B cell (primary cell): ENCODE measurements around the gene MAP7D3. TPM values are rescaled to one million over a fixed set of nuclear protein-coding genes. Genes with fewer than 3 reads are reported as not detected.

ENCODE experiments used
- ATAC-seq: fragments of 200-7000 bp; cut with Tn5 transposase; one replicate; pipeline ENCODE4 v1.10.0; 2021; ENCODE audit warnings: low read depth, mild to moderate bottlenecking, moderate number of reproducible peaks, moderate library complexity
- CTCF ChIA-PET: fragments of 350-600 bp; sonication (Branson Sonifier 250); formaldehyde crosslinking; loops from one replicate; lab custom pipeline; 2021; ENCODE audit warnings: antibody characterized with exemption, inconsistent platforms; lab: Charles Lee
- POLR2A ChIA-PET: fragments of 350-600 bp; sonication (Branson Sonifier 250); formaldehyde crosslinking; loops from one replicate; lab custom pipeline; 2021; ENCODE audit warnings: antibody characterized with exemption; lab: Charles Lee
- DNase-seq: peaks from one replicate; pipeline ENCODE4 v3.0.0; 2013
- H2AFZ ChIP-seq: 2 replicates; pipeline ENCODE4 v1.6.1; 2012; ENCODE audit warnings: mild to moderate bottlenecking, low read depth, low read length; ENCODE audit not compliant: insufficient read depth, poor library complexity, severe bottlenecking
- H3K27ac ChIP-seq, 2 donors: 1 replicate in 1 of 2; 2 replicates in 1 of 2; pipeline ENCODE4 v1.5.1; 2012 to 2013; ENCODE audit warnings: low read length in 2 of 2, mild to moderate bottlenecking in 2 of 2, moderate library complexity in 1 of 2
- H3K27me3 ChIP-seq, 4 experiments: fragments of 200-600 bp in 1 of 4; sonication (generic) in 1 of 4; replicated peaks in 1 of 4; 1 replicate in 2 of 4; 2 replicates in 2 of 4; pipeline versions ENCODE4 v1.6.1 to v1.7.0; 2013 to 2016; ENCODE audit warnings: low read length in 3 of 4, mild to moderate bottlenecking in 2 of 4, mixed read lengths in 1 of 4, moderate library complexity in 1 of 4; ENCODE audit not compliant: insufficient read depth in 4 of 4, control insufficient read depth in 3 of 4; ENCODE audit errors: control extremely low read depth in 1 of 4
- H3K36me3 ChIP-seq, 2 experiments: replicated peaks in 1 of 2; 1 replicate in 1 of 2; 2 replicates in 1 of 2; pipeline versions ENCODE4 v1.6.1 to v1.7.1; 2013; ENCODE audit warnings: low read length in 1 of 2; ENCODE audit not compliant: insufficient read depth in 2 of 2, control insufficient read depth in 1 of 2; ENCODE audit errors: control extremely low read depth in 1 of 2, extremely low read depth in 1 of 2
- H3K4me1 ChIP-seq, 2 donors: fragments of 200-600 bp in 1 of 2; sonication (generic) in 1 of 2; 1 replicate in 1 of 2; 2 replicates in 1 of 2; pipeline versions ENCODE4 v1.5.1 to v1.6.1; 2013 to 2017; ENCODE audit warnings: low read length in 2 of 2; ENCODE audit not compliant: control insufficient read depth in 2 of 2, insufficient read depth in 2 of 2
- H3K4me2 ChIP-seq: replicated peaks from 2 replicates; pipeline ENCODE3; 2012; ENCODE audit warnings: mild to moderate bottlenecking, low read depth, low read length; ENCODE audit not compliant: poor library complexity, severe bottlenecking
- H3K4me3 ChIP-seq, 5 experiments: fragments of 200-600 bp in 1 of 5; sonication (generic) in 1 of 5; 1 replicate in 3 of 5; 2 replicates in 2 of 5; pipeline versions ENCODE4 v1.5.1 to v1.7.0; 2011 to 2016; ENCODE audit warnings: low read length in 4 of 5, mild to moderate bottlenecking in 4 of 5, low read depth in 2 of 5, control low read depth in 1 of 5, moderate library complexity in 1 of 5; ENCODE audit not compliant: insufficient read depth in 1 of 5; ENCODE audit errors: control extremely low read depth in 1 of 5, extremely low read depth in 1 of 5
- H3K79me2 ChIP-seq: fragments of 200-600 bp; sonication (generic); one replicate; pipeline ENCODE4 v1.6.0; 2016; ENCODE audit warnings: low read length; ENCODE audit not compliant: control insufficient read depth, insufficient read depth
- H3K9ac ChIP-seq: fragments of 200-600 bp; sonication (generic); 2 replicates; pipeline ENCODE4 v1.6.1; 2017; ENCODE audit warnings: mild to moderate bottlenecking, low read length, moderate library complexity
- H3K9me3 ChIP-seq, 3 donors: one replicate each; pipeline versions ENCODE4 v1.6.1 to v1.7.1; 2013; ENCODE audit warnings: low read length in 2 of 3; ENCODE audit not compliant: control insufficient read depth in 2 of 3, insufficient read depth in 1 of 3; ENCODE audit errors: control extremely low read depth in 1 of 3
- H4K20me1 ChIP-seq: 2 replicates; pipeline ENCODE4 v1.6.0; 2012; ENCODE audit warnings: mild to moderate bottlenecking, low read length; ENCODE audit not compliant: insufficient read depth, control insufficient read depth, poor library complexity, severe bottlenecking
- H3K27ac Mint-ChIP-seq: one replicate; pipeline ENCODE4 v1.8.0; 2021; ENCODE audit warnings: mixed read lengths
- H3K27me3 Mint-ChIP-seq: one replicate; pipeline ENCODE4 v1.8.0; 2021; ENCODE audit warnings: mixed read lengths
- H3K4me1 Mint-ChIP-seq: one replicate; pipeline ENCODE4 v1.8.0; 2021; ENCODE audit warnings: mixed read lengths
- H3K4me3 Mint-ChIP-seq: one replicate; pipeline ENCODE4 v1.8.0; 2021; ENCODE audit warnings: mixed read lengths
- H3K9me3 Mint-ChIP-seq: one replicate; pipeline ENCODE4 v1.8.0; 2022; ENCODE audit warnings: mixed read lengths; ENCODE audit not compliant: insufficient read depth
- CTCF ChIP-seq: fragments of 200-600 bp; IDR thresholded peaks from one replicate; pipeline ENCODE4 v1.8.0; 2022; ENCODE audit warnings: antibody characterized with exemption, mild to moderate bottlenecking
- EZH2 ChIP-seq: IDR thresholded peaks from 2 replicates; pipeline ENCODE4 v1.6.1; 2012; ENCODE audit warnings: borderline replicate concordance, low read depth, mild to moderate bottlenecking, moderate library complexity, low read length; ENCODE audit not compliant: insufficient read depth, poor library complexity, severe bottlenecking
- WGBS: methylation state at CpG from one replicate; pipeline ENCODE4 v1.1.5; 2013; ENCODE audit warnings: missing lambda C conversion rate; ENCODE audit not compliant: insufficient coverage; 5-methylcytosine and 5-hydroxymethylcytosine counted together
- intact Hi-C: fragments of 100-400 bp; cut with micrococcal nuclease; formaldehyde crosslinking; loops from one replicate; pipeline ENCODE4 v1.10.0; 2022
- polyA plus RNA-seq: library from polyadenylated mRNA; depleted of rRNA; stranded (reverse); fragments of >200 nt; gene quantifications from 2 replicates; pipeline ENCODE4 v1.2.3, GENCODE V29; 2012
- total RNA-seq, 2 donors: library from RNA; stranded (reverse); fragments of 120-200 nt in 1 of 2; gene quantifications; 1 replicate in 1 of 2; 2 replicates in 1 of 2; pipeline versions ENCODE4 v1.2.3 to v1.2.4, GENCODE V29; 2013 to 2022

MAP7D3 gene
- total and polyA plus RNA-seq, 2 donors (not counting 1 experiment from before 2014, with no cell fraction given), result 3.8 to 13.0 TPM

- Histone ChIP-seq H3K79me2 (no peaks in the 10 kb centered on the region), H3K4me2 (no peak overlapping the region), H2AFZ (no peak overlapping the region), H3K4me1 (no peaks in the 10 kb centered on the region), H3K27me3 (no peaks in the 10 kb centered on the region), H4K20me1 (no peaks in the 10 kb centered on the region), H3K9ac (no peak overlapping the region), H3K4me3 (no peak overlapping the region), H3K36me3 (no peaks in the 10 kb centered on the region), H3K27ac (no peak overlapping the region), H3K9me3 (no peaks in the 10 kb centered on the region)
- TF ChIP-seq EZH2 (no peak), CTCF (no peak)
- no CpG with 5 or more reads among the region's 1 CpG for whole genome bisulfite sequencing
- DNase-seq (no peak), ATAC-seq (no peak)
- ChIA-PET CTCF (interaction anchor here (0.9 to 3.9 kb wide), 4 partner anchors 27 to 134 kb away, joined by 3 to 57 read pairs (median 6); no protein-coding TSS in a partner anchor), POLR2A (no interaction called here)
- Mint-ChIP-seq H3K9me3 (no peaks in the 10 kb centered on the region), H3K4me1 (no peaks in the 10 kb centered on the region), H3K27ac (no peak overlapping the region), H3K4me3 (no peak overlapping the region), H3K27me3 (no peaks in the 10 kb centered on the region)
- intact Hi-C loops, result loop anchor here (1.0 to 10.0 kb wide), 3 partner anchors 51 to 135 kb away; no protein-coding TSS in a partner anchor
Observed at GRCh38 chrX:136163689-136164088, 87.5 kb downstream of the MAP7D3 start.

Other genes with a start within 250 kb of the MAP7D3 start
- 5.6 and 8.0 TPM in 2 replicates for gene FHL1, start 103.9 kb downstream of the MAP7D3 start, total RNA-seq
- 5.2 and 6.7 TPM in 2 replicates for gene FHL1, start 103.9 kb downstream of the MAP7D3 start, polyA plus RNA-seq
- not detected in 2 replicates for gene ADGRG4, start 49.6 kb upstream of the MAP7D3 start, total RNA-seq
- not detected in 2 replicates for gene ADGRG4, start 49.6 kb upstream of the MAP7D3 start, polyA plus RNA-seq
- not detected in 2 replicates for gene BRS3, start 236.5 kb upstream of the MAP7D3 start, total RNA-seq
- not detected in 2 replicates for gene BRS3, start 236.5 kb upstream of the MAP7D3 start, polyA plus RNA-seq
- gene HTATSF1, start 246.2 kb upstream of the MAP7D3 start, total RNA-seq, result 17.9 and 18.7 TPM in 2 replicates
- 1.0 and 1.6 TPM in 2 replicates for gene HTATSF1, start 246.2 kb upstream of the MAP7D3 start, polyA plus RNA-seq